ENCODE data around the gene ACTG1. TPM values are rescaled to one million over a fixed set of nuclear protein-coding genes. Genes with fewer than 3 reads are reported as not detected.
A peak's percentile ranks its signal among the peaks of the same experiment; 100 is the strongest.

Gene ACTG1
- 4,184 TPM for total RNA-seq (ENCODE audit: unreplicated experiment)
- long read RNA-seq, transcript ACTG1-206 (6 exons, 1,919 nt): major isoform, 2,881 of 3,141 reads
- long read RNA-seq, transcript ACTG1-214 (7 exons, 1,720 nt): minor isoform, 79 of 3,141 reads
- long read RNA-seq, transcript ACTG1-212 (4 exons, 1,698 nt): minor isoform, 19 of 3,141 reads
- long read RNA-seq, transcript ACTG1-210 (5 exons, 2,256 nt): minor isoform, 88 of 3,141 reads
- long read RNA-seq, partial matches to known transcripts: 22 of 3,141 reads
- long read RNA-seq, other reads (novel, unspliced or antisense): 25 of 3,141 reads

- H3K27me3 Mint-ChIP-seq (ENCODE audit: unreplicated experiment): peaks cover 31% of the 10 kb centered on the region
- H3K27ac Mint-ChIP-seq (ENCODE audit: unreplicated experiment): peak within 1 kb of the TSS; percentile 90
- H3K36me3 Mint-ChIP-seq (ENCODE audit: low read depth, unreplicated experiment): peaks cover 35% of the 10 kb centered on the region
- H3K9me3 Mint-ChIP-seq (ENCODE audit: unreplicated experiment): no peaks in the 10 kb centered on the region
- peak; percentile 90 for DNase-seq (ENCODE audit: low spot score)
- peak within 1 kb of the TSS; percentile 99 for H3K4me3 Mint-ChIP-seq (ENCODE audit: unreplicated experiment)
- H3K4me1 Mint-ChIP-seq (ENCODE audit: unreplicated experiment): peaks cover 31% of the 10 kb centered on the region
- TF ChIP-seq CTCF (IDR thresholded peaks at IDR 0.05; ENCODE audit: unreplicated experiment): no peak
These were observed at the start of gene ACTG1 for GRCh38 chr17:81512562-81513371. Gene ACTG1 (minus strand): TSS chr17:81512799. CDS start chr17:81512354, 445 bp downstream.

- Mint-ChIP-seq H3K36me3 (ENCODE audit: low read depth, unreplicated experiment) (peaks cover 40% of the 10 kb centered on the region), H3K4me3 (ENCODE audit: unreplicated experiment) (no peak overlapping the region), H3K4me1 (ENCODE audit: unreplicated experiment) (peaks cover 10% of the 10 kb centered on the region), H3K27ac (ENCODE audit: unreplicated experiment) (no peak overlapping the region), H3K27me3 (ENCODE audit: unreplicated experiment) (peaks cover 4% of the 10 kb centered on the region), H3K9me3 (ENCODE audit: unreplicated experiment) (no peaks in the 10 kb centered on the region)
- DNase-seq (ENCODE audit: low spot score): no peak
- TF ChIP-seq CTCF (IDR thresholded peaks at IDR 0.05; ENCODE audit: unreplicated experiment): no peak
These were observed 48.9 kb upstream of the ACTG1 start for GRCh38 chr17:81561494-81561885.

GRCh38 chr17:81558941-81559806, 46.6 kb upstream of the ACTG1 start:
- DNase-seq (ENCODE audit: low spot score): no peak
- no peaks in the 10 kb centered on the region for H3K9me3 Mint-ChIP-seq (ENCODE audit: unreplicated experiment)
- peaks cover 3% of the 10 kb centered on the region for H3K27me3 Mint-ChIP-seq (ENCODE audit: unreplicated experiment)
- H3K4me3 Mint-ChIP-seq (ENCODE audit: unreplicated experiment): no peak overlapping the region
- no peak overlapping the region for H3K27ac Mint-ChIP-seq (ENCODE audit: unreplicated experiment)
- peaks cover 28% of the 10 kb centered on the region for H3K36me3 Mint-ChIP-seq (ENCODE audit: low read depth, unreplicated experiment)
- peaks cover 3% of the 10 kb centered on the region for H3K4me1 Mint-ChIP-seq (ENCODE audit: unreplicated experiment)
- no peak for TF ChIP-seq CTCF (IDR thresholded peaks at IDR 0.05; ENCODE audit: unreplicated experiment)

GRCh38 chr17:81558115-81558468, 45.5 kb upstream of the ACTG1 start:
- Mint-ChIP-seq H3K36me3 (ENCODE audit: low read depth, unreplicated experiment) (peaks cover 28% of the 10 kb centered on the region), H3K27ac (ENCODE audit: unreplicated experiment) (no peak overlapping the region), H3K9me3 (ENCODE audit: unreplicated experiment) (no peaks in the 10 kb centered on the region), H3K4me3 (ENCODE audit: unreplicated experiment) (no peak overlapping the region), H3K4me1 (ENCODE audit: unreplicated experiment) (peaks cover 12% of the 10 kb centered on the region), H3K27me3 (ENCODE audit: unreplicated experiment) (peaks cover 3% of the 10 kb centered on the region)
- DNase-seq (ENCODE audit: low spot score): no peak
- TF ChIP-seq CTCF (IDR thresholded peaks at IDR 0.05; ENCODE audit: unreplicated experiment): no peak
